GM12892 (cell line): ENCODE data around the gene SURF4.
"Not testable (repeated sequence)": the region's sequence is repeated elsewhere in the genome, so short reads cannot be mapped to it uniquely, and the experiment has no call there.

Experiments used
- DNase-seq: peaks from one replicate; pipeline ENCODE4 v3.0.0; 2011; ENCODE audit not compliant: insufficient read length
- FAIRE-seq: peaks from 2 replicates; lab custom pipeline; 2011; peaks lifted over from hg19 to GRCh38; lab: Jason Lieb, UNC
- POLR2A ChIP-seq: IDR thresholded peaks from 2 replicates; pipeline ENCODE4 v1.6.1; 2011; ENCODE audit warnings: low read depth, low read length, control low read depth
- POLR2AphosphoS5 ChIP-seq: IDR thresholded peaks from 2 replicates; pipeline ENCODE4 v1.6.1; 2011; ENCODE audit warnings: low read depth, low read length, control low read depth
- TAF1 ChIP-seq: IDR thresholded peaks from 2 replicates; pipeline ENCODE4 v1.6.1; 2011; ENCODE audit warnings: low read depth, mild to moderate bottlenecking, control low read depth, low read length, borderline replicate concordance

Gene SURF4

GRCh38 chr9:133322701-133323100, 53.2 kb downstream of the SURF4 start:
- no peak for FAIRE-seq

GRCh38 chr9:133321411-133321935, 54.4 kb downstream of the SURF4 start:
- FAIRE-seq: no peak
- no peak for DNase-seq
- no peak for TF ChIP-seq POLR2A
- TF ChIP-seq POLR2AphosphoS5: no peak
- TF ChIP-seq TAF1: no peak

More at GRCh38 chr9:133322701-133323100, 53.2 kb downstream of the SURF4 start:
- TF ChIP-seq POLR2AphosphoS5 (no peak), TAF1 (no peak), POLR2A (no peak)
- DNase-seq: no peak

GRCh38 chr9:133320421-133320881, 55.4 kb downstream of the SURF4 start:
- DNase-seq: no peak
- FAIRE-seq: no peak
- TF ChIP-seq POLR2AphosphoS5: no peak
- TF ChIP-seq POLR2A: no peak
- TF ChIP-seq TAF1: no peak

GRCh38 chr9:133317551-133317950, 58.3 kb downstream of the SURF4 start:
- not testable (repeated sequence) for FAIRE-seq

GRCh38 chr9:133315997-133316396, 59.9 kb downstream of the SURF4 start:
- no peak for TF ChIP-seq TAF1
- no peak for TF ChIP-seq POLR2AphosphoS5
- TF ChIP-seq POLR2A: no peak
- no peak for FAIRE-seq
- no peak for DNase-seq

More at GRCh38 chr9:133317551-133317950, 58.3 kb downstream of the SURF4 start:
- not testable (repeated sequence) for DNase-seq
